Endothelial cell of umbilical vein (primary cell): ENCODE measurements around the gene ITM2B. TPM values are rescaled to one million over a fixed set of nuclear protein-coding genes. Genes with fewer than 3 reads are reported as not detected.

ENCODE experiments used
- BruUV-seq: library from RNA; stranded (reverse); fragments of 400-500 nt; replicated peaks from 2 replicates; lab custom pipeline; 2021; lab: Mats Ljungman, UMichigan
- CTCF ChIA-PET: fragments of 300-600, 350-600 bp; sonication (Branson Sonifier 250); formaldehyde crosslinking; loops from one replicate; lab custom pipeline; 2021; ENCODE audit warnings: antibody characterized with exemption, inconsistent platforms; lab: Charles Lee
- POLR2A ChIA-PET: fragments of 300-600, 350-600 bp; sonication (Branson Sonifier 250); formaldehyde crosslinking; loops from one replicate; lab custom pipeline; 2021; ENCODE audit warnings: antibody characterized with exemption, inconsistent platforms; lab: Charles Lee
- DNase-seq: peaks from one replicate; pipeline ENCODE4 v3.0.0-alpha.2; 2011; ENCODE audit warnings: low read depth, low spot score
- FAIRE-seq: peaks from 2 replicates; lab custom pipeline; 2011; peaks lifted over from hg19 to GRCh38; lab: Jason Lieb, UNC
- H2AFZ ChIP-seq: 2 replicates; pipeline ENCODE4 v1.6.0; 2012; ENCODE audit warnings: low read depth, low read length, control low read depth, inconsistent platforms
- H3K27ac ChIP-seq: 2 replicates; pipeline ENCODE4 v1.5.1; 2011; ENCODE audit warnings: low read depth, mild to moderate bottlenecking, control low read depth, low read length, moderate library complexity; ENCODE audit not compliant: insufficient read depth
- H3K27me3 ChIP-seq, 2 experiments: 2 replicates each; pipeline versions ENCODE4 v1.6.0 to v1.6.1; 2011; ENCODE audit warnings: low read length in 2 of 2, mixed read lengths in 1 of 2; ENCODE audit not compliant: control insufficient read depth in 2 of 2, insufficient read depth in 2 of 2
- H3K36me3 ChIP-seq, 2 experiments: 2 replicates in 1 of 2; 3 replicates in 1 of 2; pipeline ENCODE4 v1.5.1; 2011; ENCODE audit warnings: low read length in 2 of 2, mild to moderate bottlenecking in 1 of 2, moderate library complexity in 1 of 2; ENCODE audit not compliant: control insufficient read depth in 2 of 2, insufficient read depth in 2 of 2; ENCODE audit errors: extremely low read depth in 1 of 2
- H3K4me1 ChIP-seq: 3 replicates; pipeline ENCODE4 v1.5.1; 2011; ENCODE audit warnings: mild to moderate bottlenecking, low read length; ENCODE audit not compliant: control insufficient read depth, insufficient read depth; ENCODE audit errors: extremely low read depth
- H3K4me2 ChIP-seq: 2 replicates; pipeline ENCODE4 v1.6.1; 2011; ENCODE audit warnings: low read length, control low read depth, mixed read lengths; ENCODE audit not compliant: insufficient read depth
- H3K4me3 ChIP-seq, 3 experiments: fragments of 200-600 bp in 1 of 3; sonication (generic), shearing (Covaris generic) in 1 of 3; replicated peaks in 1 of 3; 2 replicates each; pipeline ENCODE4 v1.5.1; 2011 to 2016; ENCODE audit warnings: control low read depth in 3 of 3, low read length in 3 of 3, mild to moderate bottlenecking in 2 of 3, inconsistent platforms in 1 of 3, low read depth in 1 of 3, moderate library complexity in 1 of 3; ENCODE audit not compliant: insufficient read depth in 1 of 3
- H3K79me2 ChIP-seq: 2 replicates; pipeline ENCODE4 v1.6.0; 2012; ENCODE audit warnings: low read length, inconsistent platforms; ENCODE audit not compliant: control insufficient read depth, insufficient read depth
- H3K9ac ChIP-seq: replicated peaks from 2 replicates; pipeline ENCODE3; 2011; ENCODE audit warnings: low read length, control low read depth; ENCODE audit not compliant: insufficient read depth; ENCODE audit errors: extremely low read depth
- H3K9me1 ChIP-seq: replicated peaks from 3 replicates; pipeline ENCODE4 v1.6.0; 2011; ENCODE audit warnings: mild to moderate bottlenecking, low read length; ENCODE audit not compliant: control insufficient read depth, insufficient read depth; ENCODE audit errors: extremely low read depth
- H3K9me3 ChIP-seq: replicated peaks from 2 replicates; pipeline ENCODE4 v1.5.1; 2012; ENCODE audit warnings: low read length, inconsistent platforms; ENCODE audit not compliant: control insufficient read depth, insufficient read depth
- H4K20me1 ChIP-seq: replicated peaks from 2 replicates; pipeline ENCODE3; 2011; ENCODE audit warnings: mild to moderate bottlenecking, low read length; ENCODE audit not compliant: control insufficient read depth, insufficient read depth; ENCODE audit errors: extremely low read depth
- FOS ChIP-seq: IDR thresholded peaks from 2 replicates; pipeline ENCODE4 v1.6.1; 2011; ENCODE audit warnings: mild to moderate bottlenecking, low read length, moderate library complexity, borderline replicate concordance; ENCODE audit not compliant: insufficient read depth
- GATA2 ChIP-seq: IDR thresholded peaks from 2 replicates; pipeline ENCODE4 v1.7.0; 2011; ENCODE audit warnings: low read depth, mild to moderate bottlenecking, moderate library complexity, mixed read lengths, low read length; ENCODE audit not compliant: insufficient read length, insufficient read depth
- JUN ChIP-seq: IDR thresholded peaks from 2 replicates; pipeline ENCODE4 v1.6.1; 2011; ENCODE audit warnings: borderline replicate concordance, low read depth; ENCODE audit not compliant: insufficient read length, insufficient read depth
- MYC ChIP-seq: IDR thresholded peaks from one replicate; pipeline ENCODE4 v1.6.1; 2011; ENCODE audit warnings: mild to moderate bottlenecking, low read depth, low read length
- POLR2A ChIP-seq: IDR thresholded peaks from 2 replicates; pipeline ENCODE4 v1.6.1; 2012; ENCODE audit warnings: low read depth, mild to moderate bottlenecking, control low read depth, low read length
- POLR2AphosphoS5 ChIP-seq: IDR thresholded peaks from 2 replicates; pipeline ENCODE4 v1.6.1; 2012; ENCODE audit warnings: low read depth, mild to moderate bottlenecking, control low read depth, low read length, moderate library complexity; ENCODE audit not compliant: insufficient read depth
- dilution Hi-C: fragments of 300-500 bp; cut with MboI; formaldehyde crosslinking; loops from one replicate; pipeline ENCODE4 v1.15.0; 2019; ENCODE audit warnings: low sequenced_read_pairs; ENCODE audit not compliant: extremely low pct_ligation_motif_present
- intact Hi-C: fragments of 100-400 bp; cut with micrococcal nuclease; formaldehyde crosslinking; loops from one replicate; pipeline ENCODE4 v1.10.0; 2022
- polyA plus RNA-seq, 4 experiments: library from polyadenylated mRNA; depleted of rRNA in 3 of 4; stranded (reverse) in 3 of 4; unstranded in 1 of 4; fragments of >200 nt; gene quantifications; 2 replicates each; pipeline versions ENCODE4 v1.2.1 to v1.2.3, GENCODE V29; 2011 to 2012; ENCODE audit warnings: missing spikeins in 1 of 4
- total RNA-seq: library from RNA; stranded (reverse); gene quantifications from 2 replicates; pipeline ENCODE4 v1.2.3, GENCODE V29; 2021
- TF ChIP-seq, protein P1 (sequence below), 2 donors: IDR thresholded peaks; 1 replicate in 1 of 2; 2 replicates in 1 of 2; pipeline ENCODE4 v1.5.1; 2011; ENCODE audit warnings: low read length in 2 of 2, mild to moderate bottlenecking in 2 of 2, moderate library complexity in 2 of 2, control low read depth in 1 of 2, inconsistent platforms in 1 of 2, low read depth in 1 of 2; ENCODE audit not compliant: insufficient read depth in 1 of 2; ENCODE audit errors: extremely low read depth in 1 of 2
- TF ChIP-seq, protein P2 (sequence below): IDR thresholded peaks from 2 replicates; pipeline ENCODE4 v1.6.1; 2011; ENCODE audit not compliant: insufficient read depth, insufficient read length

The ITM2B gene
- total and polyA plus RNA-seq, 2 donors (not counting 3 experiments of a cell fraction or from before 2014, with no cell fraction given), result 150 to 271 TPM

DNA sequence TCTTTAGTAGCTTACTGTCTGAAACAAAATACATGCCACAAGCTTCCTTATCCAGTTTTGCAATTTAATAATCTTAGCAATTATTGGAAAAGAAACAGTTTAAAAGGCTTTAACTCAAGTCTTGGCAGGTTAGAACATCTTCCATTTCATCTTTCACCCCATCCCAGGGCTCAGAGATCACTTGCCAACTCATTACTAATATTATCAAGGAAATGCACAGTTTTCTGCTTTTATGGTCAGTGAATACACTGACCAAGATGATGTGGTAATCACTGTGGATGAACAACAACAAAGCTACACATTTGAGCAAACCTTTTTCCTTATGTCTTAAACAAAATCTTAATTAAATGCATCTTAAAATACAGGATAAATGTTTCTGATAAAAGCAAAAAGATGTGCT is 48.0 kb upstream of the ITM2B start:
- Histone ChIP-seq H3K27ac (no peak overlapping the region), H3K9ac (no peak overlapping the region), H3K4me1 (no peaks in the 10 kb centered on the region), H3K27me3 (peaks cover 2 to 3% of the 10 kb centered on the region in 2 experiments), H2AFZ (no peak overlapping the region), H3K36me3 (no peaks in the 10 kb centered on the region), H4K20me1 (no peaks in the 10 kb centered on the region), H3K4me3 (no peak overlapping the region), H3K9me1 (no peaks in the 10 kb centered on the region), H3K9me3 (no peaks in the 10 kb centered on the region), H3K4me2 (no peak overlapping the region), H3K79me2 (no peaks in the 10 kb centered on the region)
- no TSS peak for BruUV-seq
- TF ChIP-seq GATA2 (no peak), FOS (no peak), POLR2A (no peak), JUN (no peak), POLR2AphosphoS5 (no peak), MYC (no peak)
- TF ChIP-seq, protein P1, sequence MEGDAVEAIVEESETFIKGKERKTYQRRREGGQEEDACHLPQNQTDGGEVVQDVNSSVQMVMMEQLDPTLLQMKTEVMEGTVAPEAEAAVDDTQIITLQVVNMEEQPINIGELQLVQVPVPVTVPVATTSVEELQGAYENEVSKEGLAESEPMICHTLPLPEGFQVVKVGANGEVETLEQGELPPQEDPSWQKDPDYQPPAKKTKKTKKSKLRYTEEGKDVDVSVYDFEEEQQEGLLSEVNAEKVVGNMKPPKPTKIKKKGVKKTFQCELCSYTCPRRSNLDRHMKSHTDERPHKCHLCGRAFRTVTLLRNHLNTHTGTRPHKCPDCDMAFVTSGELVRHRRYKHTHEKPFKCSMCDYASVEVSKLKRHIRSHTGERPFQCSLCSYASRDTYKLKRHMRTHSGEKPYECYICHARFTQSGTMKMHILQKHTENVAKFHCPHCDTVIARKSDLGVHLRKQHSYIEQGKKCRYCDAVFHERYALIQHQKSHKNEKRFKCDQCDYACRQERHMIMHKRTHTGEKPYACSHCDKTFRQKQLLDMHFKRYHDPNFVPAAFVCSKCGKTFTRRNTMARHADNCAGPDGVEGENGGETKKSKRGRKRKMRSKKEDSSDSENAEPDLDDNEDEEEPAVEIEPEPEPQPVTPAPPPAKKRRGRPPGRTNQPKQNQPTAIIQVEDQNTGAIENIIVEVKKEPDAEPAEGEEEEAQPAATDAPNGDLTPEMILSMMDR (IDR thresholded peaks at IDR 0.05; ENCODE audit: extremely low read depth in 1 of 2, insufficient read depth in 1 of 2, low read depth in 1 of 2, low read length in 2 of 2), result no peak
- TF ChIP-seq, protein P2, sequence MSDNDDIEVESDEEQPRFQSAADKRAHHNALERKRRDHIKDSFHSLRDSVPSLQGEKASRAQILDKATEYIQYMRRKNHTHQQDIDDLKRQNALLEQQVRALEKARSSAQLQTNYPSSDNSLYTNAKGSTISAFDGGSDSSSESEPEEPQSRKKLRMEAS, result no peak
- POLR2A ChIA-PET, result no interaction called here
- DNase-seq (no peak), FAIRE-seq (no peak)
- CTCF ChIA-PET, result interaction anchor here (0.8 kb wide), 1 partner anchor 90 kb away, joined by 3 read pairs; the partner anchor contains the start of gene MED4
- dilution Hi-C loops (no loop called here), intact Hi-C loops (no loop called here)
